Neuronal stem cell (in vitro differentiated cells): ENCODE results near the gene S1PR3.

Experiments used
- DNase-seq: peaks from one replicate; pipeline ENCODE4 v3.0.0-alpha.2; 2013; ENCODE audit warnings: low spot score
- H2AFZ ChIP-seq: one replicate; pipeline ENCODE4 v1.6.1; 2013; ENCODE audit warnings: mild to moderate bottlenecking, low read length, inconsistent platforms
- H2AK5ac ChIP-seq: 2 replicates; pipeline ENCODE4 v1.6.1; 2013; ENCODE audit warnings: low read depth, mild to moderate bottlenecking, inconsistent platforms, low read length, moderate library complexity, mixed read lengths
- H2BK120ac ChIP-seq: 2 replicates; pipeline ENCODE4 v1.6.1; 2013; ENCODE audit warnings: low read depth, mild to moderate bottlenecking, inconsistent platforms, low read length, moderate library complexity, mixed read lengths
- H2BK12ac ChIP-seq: one replicate; pipeline ENCODE4 v1.6.1; 2013; ENCODE audit warnings: low read length, inconsistent platforms
- H2BK15ac ChIP-seq: 2 replicates; pipeline ENCODE4 v1.6.1; 2013; ENCODE audit warnings: mild to moderate bottlenecking, low read length, inconsistent platforms, mixed read lengths
- H2BK5ac ChIP-seq: one replicate; pipeline ENCODE4 v1.6.1; 2013; ENCODE audit warnings: inconsistent platforms, mild to moderate bottlenecking, low read length, moderate library complexity
- H3K14ac ChIP-seq: one replicate; pipeline ENCODE4 v1.6.1; 2013; ENCODE audit warnings: low read length, inconsistent platforms
- H3K18ac ChIP-seq: 2 replicates; pipeline ENCODE4 v1.6.1; 2013; ENCODE audit warnings: low read length, inconsistent platforms
- H3K23ac ChIP-seq: 2 replicates; pipeline ENCODE4 v1.6.1; 2013; ENCODE audit warnings: low read depth, mild to moderate bottlenecking, mixed read lengths, low read length, inconsistent platforms; ENCODE audit not compliant: poor library complexity
- H3K27ac ChIP-seq: replicated peaks from 3 replicates; pipeline ENCODE4 v1.5.1; 2013; ENCODE audit warnings: low read length, inconsistent platforms
- H3K27me3 ChIP-seq, 3 experiments: 2 replicates each; pipeline ENCODE4 v1.6.1; 2013; ENCODE audit warnings: low read length in 3 of 3, mild to moderate bottlenecking in 2 of 3, inconsistent platforms in 1 of 3, low read depth in 1 of 3, mixed read lengths in 1 of 3, moderate library complexity in 1 of 3; ENCODE audit not compliant: control insufficient read depth in 3 of 3, insufficient read depth in 3 of 3
- H3K36me3 ChIP-seq, 2 donors: replicated peaks in 1 of 2; 2 replicates each; pipeline ENCODE4 v1.6.1; 2013; ENCODE audit warnings: low read length in 2 of 2; ENCODE audit not compliant: control insufficient read depth in 2 of 2, insufficient read depth in 2 of 2
- H3K4ac ChIP-seq: 2 replicates; pipeline ENCODE4 v1.6.1; 2013; ENCODE audit warnings: inconsistent platforms, mild to moderate bottlenecking, low read length, moderate library complexity
- H3K4me1 ChIP-seq, 2 donors: 1 replicate in 1 of 2; 2 replicates in 1 of 2; pipeline ENCODE4 v1.6.1; 2013; ENCODE audit warnings: low read length in 2 of 2, low read depth in 1 of 2; ENCODE audit not compliant: control insufficient read depth in 2 of 2, insufficient read depth in 1 of 2
- H3K4me2 ChIP-seq: one replicate; pipeline ENCODE4 v1.6.1; 2013; ENCODE audit warnings: mild to moderate bottlenecking, low read length, inconsistent platforms; ENCODE audit not compliant: insufficient read depth, poor library complexity, severe bottlenecking
- H3K4me3 ChIP-seq, 2 donors: 2 replicates each; pipeline ENCODE4 v1.5.1; 2013; ENCODE audit warnings: low read length in 2 of 2, mild to moderate bottlenecking in 2 of 2, inconsistent platforms in 1 of 2, moderate library complexity in 1 of 2
- H3K79me1 ChIP-seq: one replicate; pipeline ENCODE4 v1.6.1; 2013; ENCODE audit warnings: low read depth, mild to moderate bottlenecking, inconsistent platforms, low read length, moderate library complexity
- H3K9ac ChIP-seq: one replicate; pipeline ENCODE4 v1.6.1; 2013; ENCODE audit warnings: mild to moderate bottlenecking, low read depth, low read length, inconsistent platforms; ENCODE audit not compliant: poor library complexity
- H3K9me3 ChIP-seq, 2 donors: replicated peaks in 1 of 2; 2 replicates each; pipeline versions ENCODE3 to v1.6.1; 2013; ENCODE audit warnings: low read length in 2 of 2, mild to moderate bottlenecking in 2 of 2, inconsistent platforms in 1 of 2, low read depth in 1 of 2, mixed read lengths in 1 of 2, moderate library complexity in 1 of 2; ENCODE audit not compliant: control insufficient read depth in 2 of 2, insufficient read depth in 1 of 2
- H4K8ac ChIP-seq: one replicate; pipeline ENCODE4 v1.6.1; 2013; ENCODE audit warnings: low read depth, mild to moderate bottlenecking, inconsistent platforms, low read length, moderate library complexity
- H4K91ac ChIP-seq: one replicate; pipeline ENCODE4 v1.6.1; 2013; ENCODE audit warnings: low read length, low read depth, mild to moderate bottlenecking, inconsistent platforms; ENCODE audit not compliant: poor library complexity
- WGBS, 2 donors: extraction: QIAGEN DNeasy Blood & Tissue Kit; methylation state at CpG; one replicate each; pipeline ENCODE4 v1.1.7; 2013; ENCODE audit warnings: missing lambda C conversion rate in 2 of 2, mixed read lengths in 1 of 2; ENCODE audit not compliant: insufficient read length in 2 of 2, insufficient replicate concordance in 1 of 2; ENCODE audit errors: extremely low coverage in 2 of 2; 5-methylcytosine and 5-hydroxymethylcytosine counted together

Gene S1PR3

DNA sequence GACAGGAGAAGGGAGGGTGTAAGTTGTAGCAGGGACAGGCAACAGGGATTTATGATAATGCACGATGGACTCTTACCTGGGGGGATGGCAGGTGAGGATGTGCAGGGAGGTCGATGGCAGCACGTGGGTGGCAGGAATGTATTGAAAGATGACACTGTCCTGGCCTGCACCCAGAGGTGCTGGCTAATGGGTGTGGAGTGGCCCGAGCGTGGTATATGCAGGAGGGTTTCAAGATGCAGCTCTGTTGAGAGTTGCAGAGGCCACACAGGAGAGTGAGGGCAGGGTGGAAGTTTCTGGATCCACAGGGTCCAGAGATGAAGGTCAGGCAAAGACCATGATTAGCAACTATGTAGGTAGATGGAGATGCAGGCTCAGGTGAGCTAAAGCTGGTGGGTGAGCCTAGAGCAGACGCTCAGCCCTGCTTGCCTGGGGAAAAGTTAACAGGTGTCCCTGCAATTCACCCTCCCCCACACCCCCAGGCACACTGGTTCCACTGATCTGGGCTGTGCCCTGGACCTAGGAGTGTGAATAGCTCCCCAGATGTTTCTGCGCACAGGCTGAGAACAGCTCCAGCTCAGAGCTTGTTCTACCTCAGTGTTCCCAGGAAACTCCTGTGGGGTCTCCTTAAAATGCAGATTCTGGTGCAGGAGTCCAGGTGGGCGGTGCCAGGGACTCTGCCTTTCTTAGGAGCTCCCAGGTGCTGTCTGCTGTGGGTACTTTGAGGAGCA lies 21.5 kb upstream of the S1PR3 start:
- Histone ChIP-seq H3K79me1 (peaks cover 2% of the 10 kb centered on the region), H3K36me3 (peaks cover 0 to 3% of the 10 kb centered on the region in 2 donors), H3K27ac (no peak overlapping the region), H2AK5ac (peak overlapping the region; percentile 4), H2AFZ (no peak overlapping the region), H4K8ac (no peak overlapping the region), H3K14ac (no peak overlapping the region), H3K4me3 (no peak overlapping the region), H3K18ac (peak overlapping the region; percentile 18), H3K4me2 (no peak overlapping the region), H3K4ac (no peak overlapping the region), H2BK15ac (no peak overlapping the region), H2BK12ac (no peak overlapping the region), H3K4me1 (peaks cover 8 to 18% of the 10 kb centered on the region in 2 donors), H3K27me3 (peaks cover 0 to 10% (median 4%) of the 10 kb centered on the region in 3 experiments), H4K91ac (no peak overlapping the region), H3K9me3 (peaks cover 0 to 19% of the 10 kb centered on the region in 2 donors), H3K23ac (peak overlapping the region; percentile 25), H3K9ac (no peak overlapping the region), H2BK5ac (no peak overlapping the region), H2BK120ac (no peak overlapping the region)
- no peak for DNase-seq
- no CpG with 5 or more reads among the region's 8 CpGs for WGBS, 2 donors

DNA sequence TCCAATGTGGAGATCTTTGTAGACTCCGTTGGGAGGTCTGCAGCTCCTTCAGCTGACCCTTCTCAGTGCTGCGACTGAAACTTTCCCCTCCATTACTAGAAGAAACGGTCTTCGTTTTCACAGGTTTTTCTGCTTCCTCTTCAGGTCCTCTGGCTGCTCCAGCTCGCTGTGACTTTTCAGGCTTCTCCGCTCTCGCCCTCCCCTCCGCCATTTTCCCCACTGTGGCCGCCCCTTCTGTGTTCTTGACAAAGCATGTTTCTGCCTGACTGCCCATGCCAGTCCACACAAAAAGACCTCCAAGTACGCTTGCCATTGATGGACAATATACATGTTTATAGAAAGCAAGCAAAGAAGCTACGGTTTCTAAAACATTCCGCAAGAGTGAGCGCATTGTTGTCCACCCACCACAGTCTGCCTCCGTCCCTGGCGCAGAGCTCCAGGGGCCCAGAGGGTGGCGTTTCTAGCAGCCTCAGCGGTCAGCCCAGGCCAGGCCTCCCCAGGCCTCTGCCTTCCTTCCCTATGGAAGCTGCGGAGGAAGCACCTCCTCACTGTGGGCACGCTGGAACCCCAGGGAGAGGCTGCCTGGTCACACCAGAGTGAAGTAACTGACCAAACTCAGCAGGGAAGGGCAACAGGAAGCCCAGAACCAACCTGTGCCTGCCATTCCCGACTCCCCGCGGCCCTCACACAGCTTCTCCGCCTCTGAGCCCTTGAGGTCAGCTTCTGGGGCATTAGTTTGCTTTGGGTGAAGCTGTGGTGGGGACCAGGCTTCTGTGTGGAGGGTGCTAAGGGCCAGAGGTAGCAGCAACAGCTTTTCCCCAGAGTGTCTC lies 19.9 kb upstream of the S1PR3 start:
- Histone ChIP-seq H3K18ac (peak overlapping the region; percentile 68), H2BK12ac (no peak overlapping the region), H2BK120ac (no peak overlapping the region), H3K23ac (peak overlapping the region; percentile 13), H3K27ac (no peak overlapping the region), H3K9ac (no peak overlapping the region), H4K91ac (no peak overlapping the region), H3K4me1 (peaks cover 8 to 18% of the 10 kb centered on the region in 2 donors), H3K4me2 (no peak overlapping the region), H3K79me1 (peaks cover 2% of the 10 kb centered on the region), H2BK15ac (no peak overlapping the region), H3K27me3 (peaks cover 0 to 10% (median 4%) of the 10 kb centered on the region in 3 experiments), H3K4ac (no peak overlapping the region), H3K36me3 (peaks cover 0 to 3% of the 10 kb centered on the region in 2 donors), H3K4me3 (no peak overlapping the region), H2BK5ac (no peak overlapping the region), H4K8ac (no peak overlapping the region), H3K9me3 (peaks cover 0 to 19% of the 10 kb centered on the region in 2 donors), H3K14ac (no peak overlapping the region), H2AK5ac (no peak overlapping the region), H2AFZ (peak overlapping the region; percentile 76)
- peak; percentile 52 for DNase-seq
- WGBS, 2 donors, result no CpG with 5 or more reads among the region's 23 CpGs

DNA sequence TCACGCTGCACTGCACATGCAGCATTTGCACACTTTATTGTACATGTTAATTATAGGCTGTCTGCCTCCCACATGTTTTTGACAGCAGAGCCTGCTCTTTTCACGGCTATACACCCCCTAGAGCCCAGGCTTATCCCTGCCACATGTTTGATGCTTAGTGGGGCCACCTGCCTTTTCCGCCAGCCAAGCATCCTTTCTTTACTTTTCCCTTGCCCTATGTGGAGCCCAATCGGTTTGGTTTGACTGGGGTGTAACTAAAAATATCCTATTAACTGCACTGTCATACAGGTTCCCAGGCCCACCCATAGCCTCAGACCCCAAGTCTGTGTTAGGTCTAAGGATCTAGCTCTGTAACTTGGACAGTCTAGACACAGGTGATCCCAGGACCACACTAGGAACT lies 18.9 kb upstream of the S1PR3 start:
- Histone ChIP-seq H3K27me3 (peaks cover 0 to 8% (median 8%) of the 10 kb centered on the region in 3 experiments), H3K4me3 (no peak overlapping the region), H2AK5ac (no peak overlapping the region), H2BK12ac (no peak overlapping the region), H4K8ac (no peak overlapping the region), H3K4ac (no peak overlapping the region), H2BK120ac (no peak overlapping the region), H2BK5ac (no peak overlapping the region), H3K9me3 (peaks cover 0 to 19% of the 10 kb centered on the region in 2 donors), H3K36me3 (peaks cover 0 to 3% of the 10 kb centered on the region in 2 donors), H4K91ac (no peak overlapping the region), H3K79me1 (peaks cover 2% of the 10 kb centered on the region), H3K4me1 (peaks cover 8 to 18% of the 10 kb centered on the region in 2 donors), H3K18ac (no peak overlapping the region), H3K4me2 (no peak overlapping the region), H3K27ac (no peak overlapping the region), H2BK15ac (no peak overlapping the region), H2AFZ (no peak overlapping the region), H3K9ac (no peak overlapping the region), H3K14ac (no peak overlapping the region), H3K23ac (no peak overlapping the region)
- no CpG with 5 or more reads among the region's 4 CpGs for WGBS, 2 donors
- DNase-seq, result no peak
